Upper lobe of right lung (tissue), 1 donor: Measurements from ENCODE around the gene SFRP5. TPM values are rescaled to one million over a fixed set of nuclear protein-coding genes. Genes with fewer than 3 reads are reported as not detected.

Experiments used
- ATAC-seq: fragments of 200-7000 bp; cut with Tn5 transposase; one replicate; pipeline ENCODE4 v1.9.1; 2020; ENCODE audit warnings: mild to moderate bottlenecking, moderate library complexity
- DNase-seq: peaks from one replicate; pipeline ENCODE4 v3.0.0-alpha.2; 2020
- H3K27ac ChIP-seq: fragments of 200-600 bp; one replicate; pipeline ENCODE4 v1.8.0; 2022
- H3K27me3 ChIP-seq: fragments of 200-600 bp; one replicate; pipeline ENCODE4 v1.8.0; 2022; ENCODE audit warnings: mild to moderate bottlenecking
- H3K36me3 ChIP-seq: fragments of 200-600 bp; one replicate; pipeline ENCODE4 v1.8.0; 2022
- H3K4me1 ChIP-seq: fragments of 200-600 bp; one replicate; pipeline ENCODE4 v1.8.0; 2022
- H3K4me3 ChIP-seq: fragments of 200-600 bp; one replicate; pipeline ENCODE4 v1.8.0; 2022; ENCODE audit warnings: mild to moderate bottlenecking
- H3K9me3 ChIP-seq: fragments of 200-600 bp; one replicate; pipeline ENCODE4 v1.8.0; 2022
- intact Hi-C: fragments of 100-400 bp; cut with DNase I; formaldehyde crosslinking; loops from one replicate; pipeline ENCODE4 v1.11.0; 2022
- long read RNA-seq: library from polyadenylated mRNA; unstranded; transcript quantifications from one replicate; pipeline ENCODE4 v2.0.0, GENCODE V29; 2021
- total RNA-seq: library from RNA; stranded (reverse); fragmentation: NEBNext Ultra II Directional; extraction: Animal tissue kit (Norgen Biotek cat#: 25700); gene quantifications from one replicate; pipeline ENCODE4 v1.2.1, GENCODE V29; 2021
- TF ChIP-seq, protein P1 (sequence below): fragments of 200-600 bp; IDR thresholded peaks from one replicate; pipeline ENCODE4 v1.8.0; 2022; ENCODE audit warnings: antibody characterized with exemption
- donor health status: DM: no; HTN: yes; CAD: no; lungs with severe emphysema.

The SFRP5 gene, protein sequence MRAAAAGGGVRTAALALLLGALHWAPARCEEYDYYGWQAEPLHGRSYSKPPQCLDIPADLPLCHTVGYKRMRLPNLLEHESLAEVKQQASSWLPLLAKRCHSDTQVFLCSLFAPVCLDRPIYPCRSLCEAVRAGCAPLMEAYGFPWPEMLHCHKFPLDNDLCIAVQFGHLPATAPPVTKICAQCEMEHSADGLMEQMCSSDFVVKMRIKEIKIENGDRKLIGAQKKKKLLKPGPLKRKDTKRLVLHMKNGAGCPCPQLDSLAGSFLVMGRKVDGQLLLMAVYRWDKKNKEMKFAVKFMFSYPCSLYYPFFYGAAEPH
- total RNA-seq = 3.0 TPM
- long read RNA-seq, transcript SFRP5-201 (3 exons, 1,836 nt) = major isoform, 10 of 10 reads
- long read RNA-seq, partial matches to known transcripts = 0 of 10 reads
- long read RNA-seq, other reads (novel, unspliced or antisense) = 0 of 10 reads

DNA sequence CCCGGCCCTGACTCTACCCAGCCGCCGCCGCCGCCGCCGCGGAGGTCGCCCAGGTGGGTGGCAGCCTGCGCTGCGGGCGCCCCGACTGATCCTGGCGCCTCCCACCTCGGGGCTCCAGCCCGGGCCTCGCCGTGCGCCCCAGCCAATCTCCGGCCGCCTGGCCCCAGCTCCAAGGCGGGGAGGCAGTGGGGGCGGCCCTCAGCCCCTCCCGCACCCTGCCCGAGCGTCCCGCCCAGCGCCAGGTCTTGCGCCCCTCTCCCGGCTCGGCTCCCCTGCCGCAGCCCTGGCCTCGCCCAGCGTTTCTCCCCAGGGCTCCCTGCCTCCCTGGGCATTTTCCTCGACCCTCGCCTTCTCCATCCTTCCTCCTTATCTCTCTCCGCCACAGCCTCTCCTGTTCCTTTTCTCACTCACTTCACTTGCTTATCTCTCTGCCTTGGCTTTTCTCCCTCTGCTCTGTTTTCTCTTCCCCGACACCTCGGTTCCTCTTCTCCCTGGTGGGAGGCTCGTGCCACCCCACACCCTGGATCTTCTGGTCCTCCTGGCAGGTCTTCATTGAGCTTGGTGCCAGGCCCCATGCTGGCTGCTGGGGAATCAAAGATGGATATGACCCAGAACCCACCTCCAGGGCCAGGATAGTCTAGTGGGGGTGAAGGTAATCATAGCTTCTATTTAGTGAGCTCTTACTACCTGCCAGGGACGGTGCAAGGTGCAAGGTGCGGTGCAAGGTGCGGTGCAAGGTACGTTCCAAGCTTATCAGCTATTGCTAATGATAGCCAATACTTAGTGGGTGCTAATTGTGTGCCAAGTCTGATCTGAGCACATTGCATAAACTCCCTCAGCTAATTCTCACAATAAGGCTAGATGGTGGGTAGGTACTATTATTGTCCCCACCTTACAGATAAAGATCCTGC, at the start of gene SFRP5:
Gene SFRP5, minus strand, starts transcription at position 87 of the 911 bp plus-strand sequence. CDS start 166 bp downstream, outside the sequence.
- TF ChIP-seq, protein P1, sequence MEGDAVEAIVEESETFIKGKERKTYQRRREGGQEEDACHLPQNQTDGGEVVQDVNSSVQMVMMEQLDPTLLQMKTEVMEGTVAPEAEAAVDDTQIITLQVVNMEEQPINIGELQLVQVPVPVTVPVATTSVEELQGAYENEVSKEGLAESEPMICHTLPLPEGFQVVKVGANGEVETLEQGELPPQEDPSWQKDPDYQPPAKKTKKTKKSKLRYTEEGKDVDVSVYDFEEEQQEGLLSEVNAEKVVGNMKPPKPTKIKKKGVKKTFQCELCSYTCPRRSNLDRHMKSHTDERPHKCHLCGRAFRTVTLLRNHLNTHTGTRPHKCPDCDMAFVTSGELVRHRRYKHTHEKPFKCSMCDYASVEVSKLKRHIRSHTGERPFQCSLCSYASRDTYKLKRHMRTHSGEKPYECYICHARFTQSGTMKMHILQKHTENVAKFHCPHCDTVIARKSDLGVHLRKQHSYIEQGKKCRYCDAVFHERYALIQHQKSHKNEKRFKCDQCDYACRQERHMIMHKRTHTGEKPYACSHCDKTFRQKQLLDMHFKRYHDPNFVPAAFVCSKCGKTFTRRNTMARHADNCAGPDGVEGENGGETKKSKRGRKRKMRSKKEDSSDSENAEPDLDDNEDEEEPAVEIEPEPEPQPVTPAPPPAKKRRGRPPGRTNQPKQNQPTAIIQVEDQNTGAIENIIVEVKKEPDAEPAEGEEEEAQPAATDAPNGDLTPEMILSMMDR = no peak
- H3K27me3 ChIP-seq = peaks cover 30% of the 10 kb centered on the region
- DNase-seq (no peak), ATAC-seq (peak; percentile 12)
- peak within 1 kb of the TSS; percentile 10 for H3K4me3 ChIP-seq
- H3K4me1 ChIP-seq = no peaks in the 10 kb centered on the region
- H3K9me3 ChIP-seq = no peaks in the 10 kb centered on the region
- H3K27ac ChIP-seq = no peak within 1 kb of the TSS
- H3K36me3 ChIP-seq = no peaks in the 10 kb centered on the region
- intact Hi-C loops = no loop called here

DNA sequence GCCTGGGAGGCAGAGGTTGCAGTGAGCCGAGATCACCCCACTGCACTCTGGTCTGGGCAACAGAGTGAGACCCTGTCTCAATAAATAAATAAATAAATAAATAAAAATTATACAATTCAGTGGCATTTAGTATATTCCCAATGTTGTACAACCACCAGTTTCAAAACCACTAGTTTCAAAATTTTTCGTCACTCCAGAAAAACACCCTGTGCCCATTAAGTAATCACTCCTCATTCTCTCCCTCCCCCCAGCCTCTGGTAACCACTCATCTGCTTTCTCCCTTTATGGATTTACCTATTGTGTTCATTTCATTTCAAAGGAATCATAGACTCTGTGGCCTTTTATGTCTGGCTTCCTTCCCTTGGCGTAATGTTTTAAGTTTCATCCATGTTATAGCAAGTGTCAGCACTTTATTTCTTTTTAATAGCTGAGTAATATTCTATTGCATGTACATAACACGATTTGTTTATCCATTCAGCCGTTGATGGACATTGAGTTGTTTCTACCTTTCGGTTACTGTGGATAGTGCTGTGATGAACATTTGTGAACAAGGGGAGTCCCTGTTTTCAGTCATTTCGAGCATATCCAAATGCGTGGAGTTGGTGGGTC, 48.4 kb upstream of the SFRP5 start:
- H3K4me3 ChIP-seq = no peak overlapping the region
- H3K27me3 ChIP-seq = no peaks in the 10 kb centered on the region
- intact Hi-C loops = no loop called here
- no peak for ATAC-seq
- no peaks in the 10 kb centered on the region for H3K9me3 ChIP-seq
- no peaks in the 10 kb centered on the region for H3K36me3 ChIP-seq
- no peak for DNase-seq
- no peaks in the 10 kb centered on the region for H3K4me1 ChIP-seq
- no peak overlapping the region for H3K27ac ChIP-seq
- TF ChIP-seq, protein P1 = no peak

DNA sequence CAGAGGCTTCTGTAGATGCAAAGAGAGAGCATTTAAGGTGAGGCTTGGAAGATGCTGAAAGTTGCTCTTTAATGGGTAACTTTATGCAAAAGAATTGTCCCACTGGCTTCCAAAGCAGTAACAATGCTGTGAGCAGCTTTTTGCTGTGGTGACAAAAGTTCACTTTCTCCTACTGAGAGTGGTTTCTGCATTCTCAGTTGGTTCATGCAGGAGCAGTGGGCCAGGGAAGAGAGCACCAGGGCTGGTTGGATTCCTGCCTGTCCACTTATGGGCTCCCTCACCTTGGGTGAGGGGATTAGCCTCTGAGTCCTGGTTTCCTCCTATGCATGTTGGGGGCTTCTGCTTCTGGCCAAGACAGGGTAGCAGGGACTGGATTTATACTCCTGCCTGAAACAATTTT, 46.8 kb upstream of the SFRP5 start:
- no peak for ATAC-seq

DNA sequence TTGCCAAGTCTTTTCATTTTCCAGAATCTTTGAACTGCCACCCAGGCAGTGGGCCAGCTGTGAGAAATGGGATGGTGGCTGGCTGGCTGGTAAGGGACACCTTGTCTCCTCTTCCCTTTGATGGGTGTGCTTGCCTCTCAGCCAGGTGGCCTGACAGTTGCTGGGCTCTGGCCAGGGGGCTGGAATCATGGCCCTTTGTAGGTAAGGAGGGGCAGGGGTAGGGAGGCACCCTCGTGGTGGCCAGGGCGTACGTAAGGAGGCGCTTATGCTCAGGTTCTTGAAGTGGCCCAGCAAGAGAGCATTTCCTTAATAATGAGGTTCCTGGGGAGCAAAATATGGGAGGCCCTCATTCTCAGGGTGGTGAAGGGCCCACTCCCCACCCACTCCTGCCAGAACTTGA, 44.8 kb upstream of the SFRP5 start:
- DNase-seq (no peak), ATAC-seq (no peak)
- Histone ChIP-seq H3K4me3 (no peak overlapping the region), H3K4me1 (no peaks in the 10 kb centered on the region), H3K27me3 (no peaks in the 10 kb centered on the region), H3K36me3 (no peaks in the 10 kb centered on the region), H3K9me3 (no peaks in the 10 kb centered on the region), H3K27ac (no peak overlapping the region)
- intact Hi-C loops = no loop called here
- TF ChIP-seq, protein P1 = no peak

More for the DNA sequence above, 46.8 kb upstream of the SFRP5 start:
- Histone ChIP-seq H3K4me1 (no peaks in the 10 kb centered on the region), H3K4me3 (no peak overlapping the region), H3K36me3 (no peaks in the 10 kb centered on the region), H3K27ac (no peak overlapping the region), H3K9me3 (no peaks in the 10 kb centered on the region), H3K27me3 (no peaks in the 10 kb centered on the region)
- no peak for DNase-seq
- TF ChIP-seq, protein P1 = no peak
- intact Hi-C loops = no loop called here

DNA sequence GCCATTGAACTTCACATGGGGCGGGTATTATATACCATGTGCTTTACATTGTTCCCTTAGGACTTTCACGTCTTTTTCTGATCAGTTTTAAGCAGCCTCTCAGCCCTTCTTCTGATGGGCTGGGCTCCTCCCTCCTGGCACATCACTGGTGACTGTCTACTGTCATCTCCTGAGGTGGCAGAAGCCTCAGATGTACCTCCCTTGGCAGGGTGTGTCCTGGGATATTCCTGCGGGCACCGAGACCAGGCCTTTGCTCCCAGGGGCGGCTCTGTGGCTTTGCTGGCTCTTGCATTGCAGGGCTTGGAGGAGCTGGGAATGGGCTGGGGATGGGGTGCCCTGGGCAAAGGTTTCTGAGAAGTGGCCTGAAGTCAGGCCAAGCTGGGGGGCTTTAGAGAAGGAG, 43.2 kb upstream of the SFRP5 start:
- Histone ChIP-seq H3K4me1 (no peaks in the 10 kb centered on the region), H3K9me3 (no peaks in the 10 kb centered on the region), H3K4me3 (no peak overlapping the region), H3K27me3 (no peaks in the 10 kb centered on the region), H3K36me3 (no peaks in the 10 kb centered on the region), H3K27ac (no peak overlapping the region)
- TF ChIP-seq, protein P1 = no peak
- ATAC-seq (no peak), DNase-seq (no peak)
- intact Hi-C loops = no loop called here
